Stimulated activated naive CD4-positive, alpha-beta T cell treated with Interleukin-2 at 50 U/mL for 16 hours (primary cell): Measurements from ENCODE around the gene TRIAP1.
"Not testable (repeated sequence)": the region's sequence is repeated elsewhere in the genome, so short reads cannot be mapped to it uniquely, and the experiment has no call there.

Experiments used
- DNase-seq: peaks from one replicate; lab custom pipeline; 2025; lab: John Stamatoyannopoulos, UW

Gene TRIAP1

GRCh38 chr12:120445911-120446843 is at the start of gene TRIAP1, which contains the start of gene GATC:
TSS of gene TRIAP1 (minus strand) at chr12:120446384. CDS start at chr12:120446372, 12 bp downstream.
TSS of gene GATC (plus strand) at chr12:120446444. CDS start at chr12:120446481, 37 bp downstream.
- DNase-seq: peak; percentile 83

GRCh38 chr12:120495186-120495730 is 49.1 kb upstream of the TRIAP1 start:
- no peak for DNase-seq

DNA sequence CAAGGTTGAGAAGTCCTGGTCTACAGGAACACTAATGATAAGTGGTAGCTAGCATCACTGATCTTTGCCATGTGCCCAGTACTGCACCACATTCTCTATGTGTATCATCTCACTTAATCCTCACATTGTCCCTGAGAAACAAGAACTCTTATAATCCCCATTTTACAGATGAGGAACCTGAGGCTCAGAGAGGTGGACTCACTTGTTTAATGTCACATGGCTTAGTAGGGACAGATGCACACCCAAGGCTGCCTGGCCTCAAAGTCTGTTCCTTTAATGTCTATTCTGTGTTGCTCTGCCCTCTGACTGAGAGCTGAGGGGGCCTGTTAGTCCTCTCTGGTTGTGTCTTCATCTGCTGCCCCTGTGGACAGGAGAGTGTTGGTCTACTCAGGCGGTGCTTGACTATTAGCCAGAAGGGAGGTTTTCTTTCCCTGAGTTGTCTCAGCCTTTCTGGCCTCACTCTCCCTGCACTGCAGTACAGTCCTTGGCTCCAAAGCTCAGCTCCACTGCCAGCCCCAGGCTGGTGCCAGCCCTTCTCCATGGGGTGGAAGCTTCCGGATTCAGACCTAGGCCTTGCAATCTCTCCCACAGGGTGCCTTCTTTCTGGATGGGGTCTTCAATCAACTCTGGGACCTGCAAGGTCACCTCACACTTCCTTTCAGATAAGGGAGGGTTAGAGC is 44.8 kb upstream of the TRIAP1 start:
- DNase-seq: no peak

- DNase-seq: no peak
Observed at GRCh38 chr12:120490325-120490724, 44.1 kb upstream of the TRIAP1 start.

DNA sequence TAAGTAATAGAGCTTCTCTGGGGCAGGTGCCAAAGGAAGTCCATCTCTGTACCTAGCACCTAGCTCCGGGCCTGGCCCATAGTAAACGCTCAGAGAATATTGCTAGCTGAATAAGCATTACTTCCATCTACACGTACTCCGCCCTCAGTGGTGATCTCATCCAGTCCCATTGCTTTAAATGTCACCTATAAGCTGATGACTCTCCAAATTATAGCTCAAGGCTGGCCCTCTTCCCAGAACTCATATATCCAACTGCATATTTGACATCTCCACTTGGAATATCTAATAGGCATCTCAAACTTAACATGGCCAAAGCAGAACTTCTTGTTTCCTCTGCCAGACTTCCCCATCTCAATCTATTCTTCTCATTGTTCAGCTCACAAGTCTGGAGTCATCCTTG is 42.8 kb upstream of the TRIAP1 start:
- no peak for DNase-seq

GRCh38 chr12:120488057-120488640 is 42.0 kb upstream of the TRIAP1 start:
- no peak for DNase-seq

DNA sequence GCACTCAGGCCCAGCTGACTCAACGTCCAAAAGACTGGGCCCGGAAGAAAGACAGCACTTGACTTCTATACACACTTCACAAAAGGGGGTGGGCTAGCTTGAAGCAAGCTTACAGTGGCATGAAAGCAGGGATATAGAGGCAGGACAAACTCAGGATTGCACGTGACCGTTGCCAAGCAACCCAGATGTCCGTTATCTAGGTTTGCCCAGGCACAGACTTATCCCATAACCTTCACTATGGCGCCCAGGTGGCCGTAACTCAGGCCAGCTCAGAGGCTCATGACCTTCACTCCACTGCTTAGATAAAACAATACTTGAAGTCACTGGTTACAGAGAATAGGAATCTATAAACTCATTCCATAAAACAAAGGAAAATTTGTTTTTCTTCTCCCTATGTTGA is 41.4 kb upstream of the TRIAP1 start:
- DNase-seq: not testable (repeated sequence)

DNA sequence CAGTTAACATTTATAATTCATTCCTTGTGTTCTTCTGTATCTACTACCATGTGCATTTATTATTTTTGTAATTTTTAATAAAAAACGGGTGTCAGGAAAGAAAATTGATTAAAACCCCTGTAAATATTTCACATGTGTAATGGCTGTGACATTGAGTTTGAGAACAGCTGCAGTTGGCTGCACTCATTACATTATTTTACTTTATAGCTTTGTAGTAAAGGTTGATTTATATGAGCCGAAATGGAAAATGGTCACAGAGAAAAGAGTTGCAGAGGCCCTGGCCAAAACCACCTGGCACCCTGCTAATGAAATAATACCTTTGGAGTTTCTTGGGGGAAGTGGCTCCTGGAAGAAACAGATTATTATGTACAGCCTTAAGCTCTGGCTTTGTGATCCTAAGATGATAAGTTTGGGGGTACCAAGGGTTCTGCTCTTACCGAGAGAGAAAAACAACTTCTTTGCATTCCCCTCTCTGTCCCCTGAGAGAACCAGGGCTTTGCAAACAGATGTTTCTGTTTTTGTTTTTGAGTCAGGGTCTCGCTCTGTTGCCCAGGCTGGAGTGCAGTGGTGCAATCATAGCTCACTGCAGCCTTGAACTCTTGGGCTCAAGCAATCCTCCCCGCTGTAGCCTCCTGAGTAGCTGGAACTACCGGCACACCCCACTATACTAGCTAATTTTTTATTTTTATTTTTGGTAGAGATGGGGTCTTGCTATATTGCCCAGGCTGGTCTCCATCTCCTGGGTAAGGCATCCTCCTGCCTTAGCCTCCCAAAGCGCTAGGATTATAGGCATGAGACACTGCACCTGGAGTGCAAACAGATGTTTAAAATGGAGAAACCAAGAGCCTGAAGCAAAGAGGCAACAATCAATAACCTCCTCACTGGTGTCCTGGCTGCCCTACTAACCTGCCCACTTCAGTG is 40.0 kb upstream of the TRIAP1 start:
- no peak for DNase-seq

DNA sequence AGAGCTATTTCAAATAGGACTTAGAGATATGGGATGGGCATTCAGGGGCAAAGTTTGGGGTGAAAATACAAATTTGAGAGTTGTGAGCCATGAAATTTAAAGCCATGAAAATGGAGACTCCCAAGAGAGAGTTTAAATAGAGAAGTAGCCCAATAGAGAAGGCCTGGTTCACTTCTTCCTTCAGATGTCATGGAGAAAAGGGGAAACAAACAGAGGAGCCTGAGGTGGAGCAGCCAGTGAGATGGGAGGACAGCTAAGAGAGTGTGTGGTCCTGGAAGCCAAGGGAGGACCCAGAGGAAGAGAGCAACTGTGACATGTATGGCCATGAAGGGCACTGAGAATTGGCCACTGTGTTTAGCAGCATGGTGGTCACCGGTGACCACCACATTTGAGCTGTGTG is 37.4 kb upstream of the TRIAP1 start:
- DNase-seq: no peak

- DNase-seq: no peak
Observed at GRCh38 chr12:120481022-120481767, 35.0 kb upstream of the TRIAP1 start.

DNA sequence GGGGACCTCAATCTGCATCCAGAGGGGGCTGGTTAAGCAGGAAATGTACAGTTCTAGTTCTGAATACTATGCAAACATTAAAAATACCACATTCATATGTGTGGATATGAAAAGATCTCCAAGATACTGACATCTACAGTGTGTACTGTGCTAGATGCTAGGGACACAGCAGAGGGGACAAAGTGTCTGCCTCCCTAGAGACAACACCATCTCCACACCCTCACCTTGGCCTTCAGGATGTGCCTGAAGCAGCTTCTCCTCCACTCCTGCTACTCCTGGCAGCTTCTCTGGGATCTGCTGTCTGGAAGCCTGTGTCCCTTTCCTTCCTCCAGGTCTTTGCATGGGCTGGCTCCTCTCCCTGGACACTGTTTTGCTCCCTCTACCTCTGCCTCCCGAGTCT is 34.0 kb upstream of the TRIAP1 start:
- DNase-seq: no peak

DNA sequence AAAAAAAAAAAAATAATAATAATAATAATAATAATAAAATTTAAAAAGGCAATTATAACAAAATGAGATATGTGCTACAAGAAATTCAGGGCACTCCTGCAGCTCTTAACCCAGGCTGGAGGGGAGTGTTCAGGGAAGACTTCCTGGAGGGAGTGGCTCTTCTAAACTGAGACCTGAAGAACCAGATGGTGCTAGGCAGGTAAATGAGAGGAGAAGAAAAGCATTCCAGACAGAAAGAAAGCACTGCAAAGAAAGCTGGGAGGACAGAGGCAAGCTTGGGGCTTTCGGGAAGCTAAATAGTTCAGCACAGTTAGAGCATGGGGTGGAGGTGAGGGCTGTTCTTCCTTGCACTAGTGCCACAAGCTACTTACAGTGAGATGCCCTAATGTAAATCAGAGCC is 33.3 kb upstream of the TRIAP1 start:
- no peak for DNase-seq

- DNase-seq: no peak
Observed at GRCh38 chr12:120475643-120476042, 29.5 kb upstream of the TRIAP1 start.

- no peak for DNase-seq
Observed at GRCh38 chr12:120474616-120474960, 28.4 kb upstream of the TRIAP1 start.

GRCh38 chr12:120473807-120474615 is 27.8 kb upstream of the TRIAP1 start:
- DNase-seq: no peak

DNA sequence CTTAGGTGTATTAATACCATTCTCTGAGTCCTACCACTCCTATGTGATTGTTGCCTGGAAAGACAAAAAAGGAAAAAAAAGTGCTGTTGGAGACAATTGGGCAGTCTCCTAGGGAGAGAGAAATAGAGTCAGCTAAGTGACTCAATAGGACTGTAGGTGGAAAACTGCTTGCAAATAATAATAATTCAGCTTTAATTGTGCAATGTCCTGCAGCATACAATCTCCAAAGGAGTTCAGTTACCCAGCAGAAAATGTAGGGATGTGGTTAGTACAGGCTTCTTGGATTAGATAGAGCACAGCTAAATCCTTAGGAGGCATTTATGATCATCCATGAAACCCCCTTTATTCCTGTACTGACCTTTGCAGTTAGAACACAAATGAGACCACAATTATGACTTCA is 26.3 kb upstream of the TRIAP1 start:
- no peak for DNase-seq

DNA sequence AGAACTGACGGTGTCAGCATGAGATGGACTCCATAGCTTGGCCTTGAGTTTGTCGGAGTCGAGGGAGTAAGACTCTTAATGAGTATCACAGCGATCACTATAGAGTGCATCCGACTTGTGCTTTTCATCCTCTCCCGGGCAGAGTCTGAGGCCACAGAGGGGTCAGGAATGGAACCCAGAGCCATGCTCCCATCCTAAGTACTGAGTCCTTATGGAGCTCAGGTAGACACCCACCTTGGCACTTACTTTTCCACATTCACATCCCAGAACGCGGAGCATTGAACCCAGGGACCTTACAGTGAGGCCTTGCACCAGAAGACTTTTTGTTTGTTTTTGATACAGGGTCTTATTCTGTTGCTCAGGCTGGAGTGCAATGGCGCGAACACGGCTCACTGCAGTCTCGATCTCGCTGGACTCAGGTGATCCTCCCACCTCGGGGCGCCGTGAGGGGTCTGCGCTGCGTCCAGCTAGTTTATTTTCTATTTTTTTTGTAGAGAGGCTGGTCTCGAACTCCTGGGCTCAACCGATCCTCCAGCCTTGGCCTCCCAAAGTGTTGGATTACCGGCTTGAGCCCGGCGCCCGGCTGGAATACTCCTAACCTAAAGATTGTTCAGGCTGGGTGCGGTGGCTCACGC is 24.1 kb upstream of the TRIAP1 start:
- DNase-seq: no peak

DNA sequence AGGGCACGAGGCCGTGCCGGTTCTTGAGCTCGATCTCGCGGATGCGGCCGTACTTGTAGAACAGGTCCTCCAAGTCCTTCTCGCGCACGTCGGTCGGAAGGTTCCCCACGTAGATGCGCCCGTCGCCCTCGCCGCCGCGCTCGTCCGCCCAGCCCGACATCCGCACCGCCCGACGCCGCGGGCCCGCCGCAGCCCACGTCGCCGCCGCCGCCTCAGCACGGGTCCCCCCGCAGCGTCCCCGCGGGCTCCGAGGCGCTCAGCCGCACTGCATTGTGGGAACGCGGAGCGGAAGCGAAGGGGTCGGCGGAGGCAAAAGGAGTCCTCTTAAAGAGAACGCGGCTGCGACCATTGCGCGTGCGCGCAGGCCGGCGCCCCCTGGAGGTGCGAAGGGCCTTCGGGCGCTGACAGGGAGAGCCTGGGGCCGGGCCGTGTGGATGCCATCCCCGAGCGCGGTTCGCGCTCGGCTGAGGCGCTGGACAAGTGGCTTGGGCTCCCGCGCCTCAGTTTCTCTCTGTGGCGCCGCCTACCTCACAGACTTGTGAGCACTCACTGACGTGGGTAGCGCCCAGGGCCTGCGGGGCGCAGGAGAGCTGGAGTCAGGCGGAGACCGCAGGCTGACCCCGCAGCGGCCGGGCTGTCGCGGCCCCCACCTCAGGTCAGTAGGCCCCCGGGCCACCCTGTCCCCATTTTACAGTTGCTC is 23.4 kb upstream of the TRIAP1 start, which contains the start of gene SRSF9:
SRSF9 (minus strand) TSS at position 299 of the 700 bp plus-strand sequence; CDS start at position 160, 139 bp downstream.
- DNase-seq: peak; percentile 96
